Parathyroid adenoma (tissue), 2 donors: ENCODE measurements around the gene AP1B1.

ENCODE experiments used
- H2AFZ ChIP-seq: fragments of 300-600 bp; sonication (generic); one replicate; pipeline ENCODE4 v1.7.0; 2017; ENCODE audit warnings: antibody characterized with exemption, mild to moderate bottlenecking
- H3K27ac ChIP-seq: fragments of 300-600 bp; sonication (generic); one replicate; pipeline ENCODE4 v1.7.0; 2017
- H3K27me3 ChIP-seq: fragments of 300-600 bp; sonication (generic); one replicate; pipeline ENCODE4 v1.7.0; 2017; ENCODE audit warnings: low read length; ENCODE audit not compliant: control insufficient read depth, insufficient read depth
- H3K36me3 ChIP-seq: fragments of 300-600 bp; sonication (generic); one replicate; pipeline ENCODE4 v1.7.0; 2017; ENCODE audit warnings: low read length; ENCODE audit not compliant: control insufficient read depth, insufficient read depth
- H3K4me1 ChIP-seq: fragments of 300-600 bp; sonication (generic); one replicate; pipeline ENCODE4 v1.7.0; 2017; ENCODE audit warnings: control low read depth
- H3K4me2 ChIP-seq: fragments of 300-600 bp; sonication (generic); one replicate; pipeline ENCODE4 v1.7.0; 2017; ENCODE audit warnings: low read length
- H3K4me3 ChIP-seq: fragments of 300-600 bp; sonication (generic); one replicate; pipeline ENCODE4 v1.7.0; 2017; ENCODE audit warnings: low read depth, low read length
- H3K79me2 ChIP-seq: fragments of 300-600 bp; sonication (generic); one replicate; pipeline ENCODE4 v1.7.0; 2017; ENCODE audit warnings: control low read depth
- H3K9ac ChIP-seq: fragments of 300-600 bp; sonication (generic); one replicate; pipeline ENCODE4 v1.7.0; 2017; ENCODE audit warnings: mild to moderate bottlenecking
- H3K9me3 ChIP-seq: fragments of 300-600 bp; sonication (generic); one replicate; pipeline ENCODE4 v1.7.0; 2017; ENCODE audit warnings: low read length; ENCODE audit not compliant: control insufficient read depth
- TF ChIP-seq, protein P1 (sequence below): fragments of 300-600 bp; sonication (generic); IDR thresholded peaks from one replicate; pipeline ENCODE4 v1.7.0; 2017; ENCODE audit warnings: antibody characterized with exemption, mild to moderate bottlenecking
- donor health status: primary hyperparathyroidism.

Gene AP1B1

DNA sequence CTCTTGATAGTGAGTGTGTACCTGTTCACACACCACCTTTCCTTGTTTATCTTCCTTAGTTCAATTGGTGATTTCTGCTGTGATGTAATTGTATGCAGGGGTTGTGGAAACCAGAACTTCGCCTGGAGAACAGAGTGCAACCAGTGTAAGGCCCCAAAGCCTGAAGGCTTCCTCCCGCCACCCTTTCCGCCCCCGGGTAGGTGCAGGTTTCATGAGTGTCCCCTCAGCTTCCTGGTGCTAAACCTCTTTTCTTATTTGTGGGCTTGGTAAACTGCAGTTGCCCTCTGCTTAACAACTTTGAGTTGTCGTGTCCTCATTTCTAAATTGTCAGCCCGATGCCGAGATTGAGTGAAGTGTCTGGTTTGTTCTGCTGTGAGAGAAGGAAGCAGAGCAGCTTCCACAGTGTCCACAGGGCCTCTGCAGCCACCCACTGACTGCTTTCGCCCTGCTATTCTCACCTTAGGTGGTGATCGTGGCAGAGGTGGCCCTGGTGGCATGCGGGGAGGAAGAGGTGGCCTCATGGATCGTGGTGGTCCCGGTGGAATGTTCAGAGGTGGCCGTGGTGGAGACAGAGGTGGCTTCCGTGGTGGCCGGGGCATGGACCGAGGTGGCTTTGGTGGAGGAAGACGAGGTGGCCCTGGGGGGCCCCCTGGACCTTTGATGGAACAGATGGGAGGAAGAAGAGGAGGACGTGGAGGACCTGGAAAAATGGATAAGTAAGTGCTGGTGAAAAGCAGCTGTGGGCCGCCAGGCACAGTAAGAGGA lies 89.1 kb downstream of the AP1B1 start:
- TF ChIP-seq, protein P1, sequence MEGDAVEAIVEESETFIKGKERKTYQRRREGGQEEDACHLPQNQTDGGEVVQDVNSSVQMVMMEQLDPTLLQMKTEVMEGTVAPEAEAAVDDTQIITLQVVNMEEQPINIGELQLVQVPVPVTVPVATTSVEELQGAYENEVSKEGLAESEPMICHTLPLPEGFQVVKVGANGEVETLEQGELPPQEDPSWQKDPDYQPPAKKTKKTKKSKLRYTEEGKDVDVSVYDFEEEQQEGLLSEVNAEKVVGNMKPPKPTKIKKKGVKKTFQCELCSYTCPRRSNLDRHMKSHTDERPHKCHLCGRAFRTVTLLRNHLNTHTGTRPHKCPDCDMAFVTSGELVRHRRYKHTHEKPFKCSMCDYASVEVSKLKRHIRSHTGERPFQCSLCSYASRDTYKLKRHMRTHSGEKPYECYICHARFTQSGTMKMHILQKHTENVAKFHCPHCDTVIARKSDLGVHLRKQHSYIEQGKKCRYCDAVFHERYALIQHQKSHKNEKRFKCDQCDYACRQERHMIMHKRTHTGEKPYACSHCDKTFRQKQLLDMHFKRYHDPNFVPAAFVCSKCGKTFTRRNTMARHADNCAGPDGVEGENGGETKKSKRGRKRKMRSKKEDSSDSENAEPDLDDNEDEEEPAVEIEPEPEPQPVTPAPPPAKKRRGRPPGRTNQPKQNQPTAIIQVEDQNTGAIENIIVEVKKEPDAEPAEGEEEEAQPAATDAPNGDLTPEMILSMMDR: no peak
- H3K4me2 ChIP-seq: no peak overlapping the region
- peaks cover 4% of the 10 kb centered on the region for H3K36me3 ChIP-seq
- H2AFZ ChIP-seq: no peak overlapping the region
- H3K9ac ChIP-seq: no peak overlapping the region
- no peaks in the 10 kb centered on the region for H3K27me3 ChIP-seq
- no peak overlapping the region for H3K4me3 ChIP-seq
- H3K4me1 ChIP-seq: no peaks in the 10 kb centered on the region
- no peaks in the 10 kb centered on the region for H3K79me2 ChIP-seq
- no peak overlapping the region for H3K27ac ChIP-seq
- no peaks in the 10 kb centered on the region for H3K9me3 ChIP-seq

- Histone ChIP-seq H3K4me2 (no peak overlapping the region), H3K79me2 (no peaks in the 10 kb centered on the region), H2AFZ (no peak overlapping the region), H3K4me1 (no peaks in the 10 kb centered on the region), H3K9ac (no peak overlapping the region), H3K27me3 (no peaks in the 10 kb centered on the region), H3K27ac (no peak overlapping the region), H3K36me3 (peaks cover 4% of the 10 kb centered on the region), H3K9me3 (no peaks in the 10 kb centered on the region), H3K4me3 (no peak overlapping the region)
- TF ChIP-seq, protein P1: no peak
Observed at GRCh38 chr22:29298641-29299040, 89.7 kb downstream of the AP1B1 start.

- TF ChIP-seq, protein P1: no peak
- H3K9ac ChIP-seq: no peak overlapping the region
- H3K9me3 ChIP-seq: no peaks in the 10 kb centered on the region
- no peaks in the 10 kb centered on the region for H3K27me3 ChIP-seq
- H2AFZ ChIP-seq: no peak overlapping the region
- no peaks in the 10 kb centered on the region for H3K4me1 ChIP-seq
- H3K79me2 ChIP-seq: peaks cover 3% of the 10 kb centered on the region
- H3K27ac ChIP-seq: no peak overlapping the region
- no peak overlapping the region for H3K4me3 ChIP-seq
- H3K4me2 ChIP-seq: no peak overlapping the region
- no peaks in the 10 kb centered on the region for H3K36me3 ChIP-seq
Observed at GRCh38 chr22:29292379-29292778, 96.0 kb downstream of the AP1B1 start.

- Histone ChIP-seq H3K9me3 (no peaks in the 10 kb centered on the region), H3K4me1 (no peaks in the 10 kb centered on the region), H3K27me3 (no peaks in the 10 kb centered on the region), H3K4me3 (no peak overlapping the region), H3K36me3 (no peaks in the 10 kb centered on the region), H3K79me2 (peaks cover 3% of the 10 kb centered on the region), H2AFZ (no peak overlapping the region), H3K27ac (no peak overlapping the region), H3K4me2 (no peak overlapping the region), H3K9ac (no peak overlapping the region)
- TF ChIP-seq, protein P1: no peak
Observed at GRCh38 chr22:29291215-29291614, 97.2 kb downstream of the AP1B1 start.

DNA sequence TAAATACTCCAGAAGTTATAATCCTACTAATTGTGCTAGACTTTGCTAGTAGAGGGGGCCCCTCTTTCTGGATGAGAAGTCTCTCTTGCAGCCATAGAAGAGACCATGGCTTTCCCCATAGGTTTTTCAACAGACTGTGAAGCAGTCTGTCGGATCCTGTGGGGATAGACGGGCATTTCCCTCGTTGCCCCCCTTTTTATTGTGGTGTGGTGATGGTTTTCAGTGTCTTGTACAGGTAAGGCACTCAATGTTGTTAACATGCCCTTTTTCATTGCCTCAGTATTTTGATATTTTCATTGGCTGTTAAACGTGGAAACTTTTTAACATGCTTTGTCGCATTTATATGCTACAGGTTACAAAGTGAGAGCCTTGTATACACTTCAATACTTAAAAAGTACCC lies 98.3 kb downstream of the AP1B1 start:
- H3K9ac ChIP-seq: no peak overlapping the region
- H3K4me3 ChIP-seq: no peak overlapping the region
- no peak overlapping the region for H3K27ac ChIP-seq
- H2AFZ ChIP-seq: no peak overlapping the region
- H3K9me3 ChIP-seq: no peaks in the 10 kb centered on the region
- no peaks in the 10 kb centered on the region for H3K36me3 ChIP-seq
- H3K4me1 ChIP-seq: no peaks in the 10 kb centered on the region
- H3K27me3 ChIP-seq: no peaks in the 10 kb centered on the region
- peaks cover 3% of the 10 kb centered on the region for H3K79me2 ChIP-seq
- no peak overlapping the region for H3K4me2 ChIP-seq
- TF ChIP-seq, protein P1: no peak
